Epithelial cell of proximal tubule (primary cell): ENCODE data around the gene MYO7B. TPM values are rescaled to one million over a fixed set of nuclear protein-coding genes. Genes with fewer than 3 reads are reported as not detected.

Experiments used
- DNase-seq: peaks from one replicate; pipeline ENCODE4 v3.0.0-alpha.2; 2011; ENCODE audit warnings: low read depth
- H3K4me3 ChIP-seq: 2 replicates; pipeline ENCODE4 v1.5.1; 2011; ENCODE audit warnings: low read depth, mild to moderate bottlenecking, low read length
- total RNA-seq: library from RNA; depleted of rRNA; stranded (reverse); fragments of >200 nt; gene quantifications from 2 replicates; pipeline ENCODE4 v1.2.3, GENCODE V29; 2015
- TF ChIP-seq, protein P1 (sequence below): conservative IDR thresholded peaks from 2 replicates; pipeline ENCODE4 v1.5.1; 2012; ENCODE audit warnings: low read depth, mild to moderate bottlenecking, low read length

MYO7B gene
- total RNA-seq, 1 donor from 2014 or later: not detected

GRCh38 chr2:127577973-127578372 is 42.5 kb downstream of the MYO7B start:
- TF ChIP-seq, protein P1, sequence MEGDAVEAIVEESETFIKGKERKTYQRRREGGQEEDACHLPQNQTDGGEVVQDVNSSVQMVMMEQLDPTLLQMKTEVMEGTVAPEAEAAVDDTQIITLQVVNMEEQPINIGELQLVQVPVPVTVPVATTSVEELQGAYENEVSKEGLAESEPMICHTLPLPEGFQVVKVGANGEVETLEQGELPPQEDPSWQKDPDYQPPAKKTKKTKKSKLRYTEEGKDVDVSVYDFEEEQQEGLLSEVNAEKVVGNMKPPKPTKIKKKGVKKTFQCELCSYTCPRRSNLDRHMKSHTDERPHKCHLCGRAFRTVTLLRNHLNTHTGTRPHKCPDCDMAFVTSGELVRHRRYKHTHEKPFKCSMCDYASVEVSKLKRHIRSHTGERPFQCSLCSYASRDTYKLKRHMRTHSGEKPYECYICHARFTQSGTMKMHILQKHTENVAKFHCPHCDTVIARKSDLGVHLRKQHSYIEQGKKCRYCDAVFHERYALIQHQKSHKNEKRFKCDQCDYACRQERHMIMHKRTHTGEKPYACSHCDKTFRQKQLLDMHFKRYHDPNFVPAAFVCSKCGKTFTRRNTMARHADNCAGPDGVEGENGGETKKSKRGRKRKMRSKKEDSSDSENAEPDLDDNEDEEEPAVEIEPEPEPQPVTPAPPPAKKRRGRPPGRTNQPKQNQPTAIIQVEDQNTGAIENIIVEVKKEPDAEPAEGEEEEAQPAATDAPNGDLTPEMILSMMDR: no peak
- no peak for DNase-seq

DNA sequence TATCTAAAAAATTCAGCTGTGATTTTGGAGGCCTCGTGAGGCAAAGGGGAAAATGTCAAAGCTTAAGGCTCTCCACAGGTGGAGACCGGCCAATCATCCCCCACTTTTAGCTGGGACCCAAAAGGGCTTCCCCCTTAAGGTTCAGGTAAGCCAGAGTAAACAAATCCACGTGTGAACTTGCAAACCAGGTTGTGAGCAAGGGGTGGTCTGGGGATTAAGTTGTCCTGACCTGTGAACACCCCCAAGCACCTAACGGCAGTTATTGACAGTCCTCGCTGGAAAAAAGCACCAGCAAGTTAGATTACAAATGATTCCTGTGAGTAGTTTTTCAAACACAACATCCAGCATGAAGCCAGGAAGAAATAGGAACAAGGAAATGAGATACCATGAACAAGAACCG is 42.9 kb downstream of the MYO7B start:
- no peak overlapping the region for H3K4me3 ChIP-seq
- no peak for DNase-seq
- TF ChIP-seq, protein P1: no peak

More at GRCh38 chr2:127577973-127578372, 42.5 kb downstream of the MYO7B start:
- no peak overlapping the region for H3K4me3 ChIP-seq

DNA sequence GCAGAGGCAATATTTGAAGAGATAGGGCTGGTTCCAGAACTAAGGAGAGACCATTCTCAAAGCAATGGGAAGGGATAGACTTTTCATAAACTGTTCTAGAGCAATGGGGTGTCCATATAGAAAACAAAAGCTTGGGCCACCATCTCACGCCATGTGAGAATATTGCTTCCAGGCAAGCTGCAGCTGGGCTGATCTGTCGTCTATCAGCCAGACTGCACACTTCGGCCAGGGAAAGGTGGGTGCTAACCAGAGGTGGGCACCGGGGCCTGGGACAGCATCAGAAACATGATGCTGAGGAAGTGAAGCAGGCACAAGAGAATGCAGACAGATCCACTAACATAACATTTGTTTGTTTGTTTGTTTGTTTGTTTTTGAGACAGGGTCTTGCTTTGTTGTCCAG is 43.7 kb downstream of the MYO7B start:
- no peak overlapping the region for H3K4me3 ChIP-seq
- TF ChIP-seq, protein P1: no peak
- no peak for DNase-seq

GRCh38 chr2:127580167-127581049 is 44.9 kb downstream of the MYO7B start:
- DNase-seq: no peak
- TF ChIP-seq, protein P1: no peak

GRCh38 chr2:127581050-127581345 is 45.5 kb downstream of the MYO7B start:
- no peak for DNase-seq
- TF ChIP-seq, protein P1: no peak
- H3K4me3 ChIP-seq: no peak overlapping the region

More at GRCh38 chr2:127580167-127581049, 44.9 kb downstream of the MYO7B start:
- H3K4me3 ChIP-seq: no peak overlapping the region

DNA sequence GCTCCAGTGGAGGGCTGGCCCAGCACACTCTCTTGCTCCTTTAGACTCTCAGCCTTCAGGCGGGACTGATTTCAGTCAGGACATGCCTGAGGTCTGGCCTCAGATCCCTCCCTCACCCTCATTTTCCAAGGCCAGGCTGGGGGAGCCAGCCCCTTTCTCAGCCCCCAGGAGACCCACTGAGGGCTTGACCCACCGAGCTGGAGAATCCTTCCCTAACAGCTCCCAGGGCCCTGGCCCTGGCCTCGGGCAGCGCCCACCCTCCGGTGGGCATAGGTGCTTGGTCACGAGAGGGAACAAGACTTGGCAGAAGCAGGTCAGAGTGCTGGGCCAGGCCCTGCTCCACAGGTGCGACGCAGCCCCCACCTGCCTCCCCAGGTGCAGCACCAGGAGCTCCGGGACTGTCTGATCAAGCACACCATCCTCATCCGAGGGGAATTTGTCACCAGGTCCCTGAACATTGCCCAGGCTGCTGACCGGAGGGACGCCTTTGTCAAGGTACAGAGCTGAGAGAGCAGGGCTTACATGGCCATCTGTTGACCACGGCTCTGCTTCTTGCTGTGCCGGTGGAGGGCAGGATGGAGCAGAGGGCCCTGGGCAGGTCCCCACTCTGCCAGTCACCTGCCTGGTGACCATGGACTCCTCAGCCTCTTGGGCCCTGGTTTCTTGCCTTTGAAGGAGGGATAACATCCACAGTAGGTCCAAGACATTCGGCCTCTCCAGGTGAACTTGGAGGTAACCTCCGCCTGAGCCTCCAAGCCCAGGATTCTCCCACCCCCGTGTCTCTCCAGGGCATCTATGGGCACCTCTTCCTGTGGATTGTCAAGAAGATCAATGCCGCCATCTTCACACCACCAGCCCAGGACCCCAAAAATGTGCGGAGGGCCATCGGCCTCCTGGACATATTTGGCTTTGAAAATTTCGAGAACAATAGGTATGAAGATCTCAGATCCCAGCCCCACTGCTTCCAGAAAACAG is 46.3 kb downstream of the MYO7B start:
- TF ChIP-seq, protein P1: no peak
- no peak for DNase-seq
- H3K4me3 ChIP-seq: no peak overlapping the region
